MM.1S (cell line): ENCODE results near the gene LYZL4.

Experiments
- DNase-seq: peaks from one replicate; pipeline ENCODE4 v3.0.0-alpha.2; 2015
- H2AFZ ChIP-seq: fragments of 300-600 bp; sonication (generic); 2 replicates; pipeline ENCODE4 v1.6.0; 2016; ENCODE audit warnings: antibody characterized with exemption, low read length
- H3F3A ChIP-seq: fragments of 300-600 bp; sonication (generic); 2 replicates; pipeline ENCODE4 v1.6.1; 2016; ENCODE audit warnings: mild to moderate bottlenecking, antibody characterized with exemption, low read length, moderate library complexity, mixed read lengths; ENCODE audit not compliant: insufficient read depth
- H3K27ac ChIP-seq: fragments of 300-600 bp; sonication (generic); 2 replicates; pipeline ENCODE4 v1.5.1; 2016; ENCODE audit warnings: mild to moderate bottlenecking, low read length
- H3K27me3 ChIP-seq: fragments of 300-600 bp; sonication (generic); replicated peaks from 2 replicates; pipeline ENCODE4 v1.6.0; 2016; ENCODE audit warnings: low read length; ENCODE audit not compliant: insufficient read depth
- H3K36me3 ChIP-seq: fragments of 300-600 bp; sonication (generic); replicated peaks from 2 replicates; pipeline ENCODE4 v1.6.1; 2016; ENCODE audit warnings: mild to moderate bottlenecking, low read length, mixed read lengths; ENCODE audit not compliant: insufficient read depth
- H3K4me1 ChIP-seq: fragments of 300-600 bp; sonication (generic); 2 replicates; pipeline ENCODE4 v1.6.1; 2016; ENCODE audit warnings: low read length, mixed read lengths
- H3K4me2 ChIP-seq: fragments of 300-600 bp; sonication (generic); 2 replicates; pipeline ENCODE4 v1.6.0; 2016; ENCODE audit warnings: low read depth, low read length
- H3K4me3 ChIP-seq: fragments of 300-600 bp; sonication (generic); 2 replicates; pipeline ENCODE4 v1.5.1; 2016; ENCODE audit warnings: low read length, mixed read lengths
- H3K79me2 ChIP-seq: fragments of 300-600 bp; sonication (generic); 2 replicates; pipeline ENCODE4 v1.6.1; 2016; ENCODE audit warnings: mixed run types, low read length, mixed read lengths
- H3K9ac ChIP-seq: fragments of 300-600 bp; sonication (generic); 2 replicates; pipeline ENCODE4 v1.6.1; 2016; ENCODE audit warnings: low read length, mixed read lengths
- H3K9me2 ChIP-seq: fragments of 300-600 bp; sonication (generic); replicated peaks from 2 replicates; pipeline ENCODE4 v1.6.1; 2016; ENCODE audit warnings: mild to moderate bottlenecking, low read length, mixed read lengths; ENCODE audit not compliant: insufficient read depth
- H3K9me3 ChIP-seq: fragments of 300-600 bp; sonication (generic); replicated peaks from 2 replicates; pipeline ENCODE4 v1.6.1; 2016; ENCODE audit warnings: mild to moderate bottlenecking, low read length, mixed read lengths; ENCODE audit not compliant: insufficient read depth
- H4K20me1 ChIP-seq: fragments of 300-600 bp; sonication (generic); 2 replicates; pipeline ENCODE4 v1.6.1; 2016; ENCODE audit warnings: mild to moderate bottlenecking, low read length, moderate library complexity, mixed read lengths; ENCODE audit not compliant: insufficient read depth
- EZH2 ChIP-seq: fragments of 300-600 bp; sonication (generic); optimal IDR thresholded peaks from 2 replicates; pipeline ENCODE3; 2017; ENCODE audit warnings: low read depth, mild to moderate bottlenecking, antibody characterized with exemption, low read length, mixed read lengths
- EZH2phosphoT487 ChIP-seq: fragments of 300-600 bp; sonication (generic); IDR thresholded peaks from 2 replicates; pipeline ENCODE4 v1.6.1; 2018; ENCODE audit warnings: antibody characterized with exemption, low read length
- TF ChIP-seq, protein P1 (sequence below): fragments of 300-600 bp; sonication (generic); IDR thresholded peaks from 2 replicates; pipeline ENCODE4 v1.5.1; 2016; ENCODE audit warnings: antibody characterized with exemption, low read length, mixed read lengths

LYZL4 gene

DNA sequence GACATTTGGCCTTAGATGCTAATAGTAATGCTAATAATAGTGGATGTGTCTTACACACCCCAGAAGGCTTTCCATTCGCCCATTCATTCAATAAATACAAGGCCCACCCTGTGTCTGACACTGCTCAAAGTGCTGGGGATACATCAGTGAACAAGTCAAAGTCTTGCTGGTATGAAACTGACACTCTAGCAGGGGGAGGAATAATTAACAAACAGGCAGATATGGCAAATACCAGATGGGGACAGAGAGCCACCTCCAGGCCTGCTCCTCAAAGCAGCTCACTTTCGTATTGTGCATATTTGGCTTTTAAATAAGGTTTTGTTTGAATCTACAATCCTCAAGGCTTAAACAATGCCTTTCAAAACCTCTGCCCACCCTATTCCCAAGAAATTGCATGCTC, 28.3 kb upstream of the LYZL4 start:
- H3K27me3 ChIP-seq, result no peaks in the 10 kb centered on the region
- no peaks in the 10 kb centered on the region for H3K36me3 ChIP-seq
- no peaks in the 10 kb centered on the region for H3K9me2 ChIP-seq
- no peak for DNase-seq
- no peaks in the 10 kb centered on the region for H3F3A ChIP-seq
- H3K27ac ChIP-seq, result no peak overlapping the region
- no peak for TF ChIP-seq EZH2phosphoT487
- TF ChIP-seq EZH2, result no peak
- TF ChIP-seq, protein P1, sequence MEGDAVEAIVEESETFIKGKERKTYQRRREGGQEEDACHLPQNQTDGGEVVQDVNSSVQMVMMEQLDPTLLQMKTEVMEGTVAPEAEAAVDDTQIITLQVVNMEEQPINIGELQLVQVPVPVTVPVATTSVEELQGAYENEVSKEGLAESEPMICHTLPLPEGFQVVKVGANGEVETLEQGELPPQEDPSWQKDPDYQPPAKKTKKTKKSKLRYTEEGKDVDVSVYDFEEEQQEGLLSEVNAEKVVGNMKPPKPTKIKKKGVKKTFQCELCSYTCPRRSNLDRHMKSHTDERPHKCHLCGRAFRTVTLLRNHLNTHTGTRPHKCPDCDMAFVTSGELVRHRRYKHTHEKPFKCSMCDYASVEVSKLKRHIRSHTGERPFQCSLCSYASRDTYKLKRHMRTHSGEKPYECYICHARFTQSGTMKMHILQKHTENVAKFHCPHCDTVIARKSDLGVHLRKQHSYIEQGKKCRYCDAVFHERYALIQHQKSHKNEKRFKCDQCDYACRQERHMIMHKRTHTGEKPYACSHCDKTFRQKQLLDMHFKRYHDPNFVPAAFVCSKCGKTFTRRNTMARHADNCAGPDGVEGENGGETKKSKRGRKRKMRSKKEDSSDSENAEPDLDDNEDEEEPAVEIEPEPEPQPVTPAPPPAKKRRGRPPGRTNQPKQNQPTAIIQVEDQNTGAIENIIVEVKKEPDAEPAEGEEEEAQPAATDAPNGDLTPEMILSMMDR, result no peak
- no peaks in the 10 kb centered on the region for H3K9me3 ChIP-seq
- no peaks in the 10 kb centered on the region for H4K20me1 ChIP-seq
- H3K9ac ChIP-seq, result no peak overlapping the region
- H3K4me2 ChIP-seq, result no peak overlapping the region
- H2AFZ ChIP-seq, result no peak overlapping the region
- H3K4me1 ChIP-seq, result no peaks in the 10 kb centered on the region
- H3K79me2 ChIP-seq, result no peaks in the 10 kb centered on the region
- no peak overlapping the region for H3K4me3 ChIP-seq

DNA sequence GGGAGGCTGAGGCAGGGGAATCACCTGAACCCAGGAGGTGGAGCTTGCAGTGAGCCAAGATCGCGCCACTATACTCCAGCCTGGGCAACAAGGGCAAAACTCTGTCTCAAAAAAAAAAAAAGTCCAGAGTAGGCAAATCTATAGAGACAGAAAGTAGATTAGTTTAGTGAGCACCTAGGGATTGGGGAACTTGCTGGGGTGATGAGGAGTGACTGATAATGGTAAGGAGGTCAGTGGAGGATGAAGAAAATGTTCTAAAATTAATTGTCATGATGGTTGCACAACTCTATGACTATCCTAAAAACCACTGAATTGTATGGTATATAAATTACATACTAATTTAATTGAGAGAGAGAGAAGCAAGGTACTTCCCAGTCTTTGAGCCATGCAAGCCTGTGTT, 27.8 kb upstream of the LYZL4 start:
- no peak overlapping the region for H3K4me3 ChIP-seq
- no peaks in the 10 kb centered on the region for H3K27me3 ChIP-seq
- no peaks in the 10 kb centered on the region for H3K79me2 ChIP-seq
- no peak overlapping the region for H3K27ac ChIP-seq
- no peak for DNase-seq
- H3F3A ChIP-seq, result no peaks in the 10 kb centered on the region
- no peak overlapping the region for H3K4me2 ChIP-seq
- no peak overlapping the region for H3K9ac ChIP-seq
- H4K20me1 ChIP-seq, result no peaks in the 10 kb centered on the region
- H3K36me3 ChIP-seq, result no peaks in the 10 kb centered on the region
- no peaks in the 10 kb centered on the region for H3K4me1 ChIP-seq
- TF ChIP-seq EZH2phosphoT487 (no peak), EZH2 (no peak)
- TF ChIP-seq, protein P1, result no peak
- no peak overlapping the region for H2AFZ ChIP-seq
- no peaks in the 10 kb centered on the region for H3K9me3 ChIP-seq
- no peaks in the 10 kb centered on the region for H3K9me2 ChIP-seq

DNA sequence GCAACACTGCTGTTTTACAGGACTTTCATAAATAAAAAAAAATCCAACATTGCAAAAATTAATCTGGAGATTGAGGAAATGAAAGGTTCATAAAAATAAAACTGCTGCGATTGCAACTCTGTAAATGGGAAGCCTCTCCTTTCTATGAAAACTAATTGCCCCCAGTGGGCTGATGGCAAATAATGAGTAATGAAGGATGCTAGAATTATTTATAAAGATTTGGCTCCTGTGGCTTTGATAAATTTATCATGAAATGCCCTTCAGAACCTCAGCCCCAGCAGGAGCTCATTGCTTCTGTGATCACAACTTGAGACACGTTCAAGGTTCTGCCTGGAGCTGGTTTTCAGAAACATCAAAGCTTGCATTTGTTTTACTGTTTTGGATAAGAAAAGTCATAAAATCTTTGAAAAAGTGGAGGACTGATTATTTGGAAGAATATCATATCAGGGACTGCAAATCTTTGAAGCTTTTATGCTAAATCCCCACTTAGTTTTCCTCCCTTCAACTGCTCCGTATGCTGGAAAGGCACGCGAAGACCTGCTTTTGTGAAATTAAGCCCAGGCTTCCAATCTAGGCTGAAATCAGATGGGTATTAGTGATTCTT, 24.5 kb upstream of the LYZL4 start:
- H3F3A ChIP-seq, result no peaks in the 10 kb centered on the region
- H3K9me2 ChIP-seq, result no peaks in the 10 kb centered on the region
- no peak overlapping the region for H3K4me3 ChIP-seq
- H3K9ac ChIP-seq, result no peak overlapping the region
- H3K27me3 ChIP-seq, result no peaks in the 10 kb centered on the region
- H3K4me2 ChIP-seq, result no peak overlapping the region
- H3K9me3 ChIP-seq, result no peaks in the 10 kb centered on the region
- DNase-seq, result no peak
- H2AFZ ChIP-seq, result no peak overlapping the region
- H4K20me1 ChIP-seq, result no peaks in the 10 kb centered on the region
- no peak overlapping the region for H3K27ac ChIP-seq
- H3K79me2 ChIP-seq, result no peaks in the 10 kb centered on the region
- TF ChIP-seq EZH2 (no peak), EZH2phosphoT487 (no peak)
- TF ChIP-seq, protein P1, result no peak
- no peaks in the 10 kb centered on the region for H3K4me1 ChIP-seq
- H3K36me3 ChIP-seq, result no peaks in the 10 kb centered on the region
